OCI-M1 (cell line): Measurements from ENCODE around the gene CBLN1.
"Not testable (repeated sequence)": the region's sequence is repeated elsewhere in the genome, so short reads cannot be mapped to it uniquely, and the experiment has no call there.

Experiments
- DNase-seq: peaks from one replicate; lab custom pipeline; 2025; lab: John Stamatoyannopoulos, UW

CBLN1 gene

DNA sequence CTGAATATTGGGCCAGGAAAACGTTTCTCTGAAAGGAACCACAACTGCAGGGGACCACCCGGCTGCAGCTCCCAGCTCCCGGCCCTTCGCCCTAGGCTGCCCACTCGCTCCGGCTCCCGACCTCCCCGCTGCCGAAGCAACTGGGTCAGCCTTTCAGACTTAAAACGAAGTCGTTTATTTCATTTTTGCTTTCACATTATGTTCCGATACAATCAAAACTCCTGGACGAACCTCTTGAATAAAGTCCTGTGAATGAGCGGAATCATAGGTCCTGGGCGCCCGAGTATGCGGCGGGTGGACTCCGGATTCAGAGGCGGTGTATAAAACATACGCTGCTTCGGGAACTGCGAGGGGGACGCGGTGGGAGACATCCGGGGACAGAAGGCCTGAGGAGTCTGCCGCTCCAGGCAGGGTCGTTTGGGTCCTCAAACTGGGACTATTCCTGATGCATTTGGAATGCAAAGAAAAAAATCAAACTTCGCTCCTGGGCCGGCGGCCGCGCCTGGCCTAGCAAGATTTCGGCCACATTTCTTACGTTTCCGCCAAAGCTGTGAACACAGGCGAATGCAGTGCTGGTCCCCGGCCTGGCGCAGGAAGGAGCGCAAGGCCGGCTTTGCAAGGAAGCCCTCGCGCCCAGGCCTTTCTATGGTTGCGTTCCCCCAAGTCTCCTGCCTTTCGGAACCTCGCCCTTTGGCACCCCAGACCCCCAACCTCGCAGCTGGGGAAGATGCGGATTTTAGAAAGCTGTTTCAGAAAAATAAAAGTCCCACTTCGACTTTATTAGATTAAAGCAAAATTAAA, 3.7 kb downstream of the CBLN1 start:
- DNase-seq: no peak

DNA sequence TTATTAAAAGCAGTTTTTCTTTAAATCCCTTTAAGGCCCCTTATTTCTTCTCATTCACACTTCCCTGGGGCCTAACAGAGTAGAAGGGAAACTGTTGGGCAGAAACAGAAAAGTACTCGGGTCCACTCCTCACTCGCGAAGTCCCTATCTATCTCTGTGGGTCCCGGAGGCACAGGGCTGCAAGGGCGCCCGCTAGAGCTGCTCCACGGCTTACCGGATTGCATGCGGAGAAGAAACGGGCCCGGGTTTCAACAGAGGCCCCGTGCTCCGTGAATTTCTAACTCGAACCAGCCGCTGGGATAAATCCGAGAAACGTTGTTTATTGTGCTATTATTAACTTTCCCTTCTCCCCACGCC, 4.3 kb downstream of the CBLN1 start:
- DNase-seq: no peak

DNA sequence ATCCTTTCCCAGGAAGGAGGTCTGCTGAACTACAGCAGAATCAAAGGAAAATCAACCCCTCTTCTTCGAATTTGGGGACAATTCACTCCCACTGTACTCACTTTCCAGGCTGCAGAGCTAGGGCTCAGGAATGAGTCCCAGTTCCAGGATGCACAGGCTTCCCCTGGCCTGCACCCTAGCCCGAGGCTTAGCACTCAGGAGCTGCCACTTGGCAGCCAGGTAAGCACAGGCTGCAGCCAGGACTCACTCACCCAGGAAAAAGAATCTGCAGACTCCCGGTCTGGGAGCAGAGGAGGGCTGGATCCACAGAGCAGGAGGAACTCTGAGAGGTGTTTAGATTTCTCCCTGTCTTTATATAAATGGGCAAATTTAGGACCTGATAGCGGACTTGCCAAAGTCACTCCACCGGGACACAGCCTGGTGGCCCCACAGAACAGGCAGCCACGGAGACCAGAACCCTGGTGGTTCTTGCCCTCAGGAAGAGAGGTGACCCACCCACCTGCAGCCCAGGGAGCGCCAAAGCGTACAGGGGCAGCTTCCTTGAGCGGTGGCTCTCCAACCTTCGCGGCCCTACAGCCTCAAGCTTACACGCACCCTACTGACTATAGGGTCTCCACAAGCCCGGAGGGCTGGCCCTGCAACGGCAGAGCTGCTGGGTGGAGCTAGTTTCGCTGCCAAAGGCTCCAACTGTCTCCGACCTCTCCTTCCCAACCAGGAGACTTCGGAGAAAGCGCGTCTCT, 4.8 kb downstream of the CBLN1 start:
- DNase-seq: no peak

DNA sequence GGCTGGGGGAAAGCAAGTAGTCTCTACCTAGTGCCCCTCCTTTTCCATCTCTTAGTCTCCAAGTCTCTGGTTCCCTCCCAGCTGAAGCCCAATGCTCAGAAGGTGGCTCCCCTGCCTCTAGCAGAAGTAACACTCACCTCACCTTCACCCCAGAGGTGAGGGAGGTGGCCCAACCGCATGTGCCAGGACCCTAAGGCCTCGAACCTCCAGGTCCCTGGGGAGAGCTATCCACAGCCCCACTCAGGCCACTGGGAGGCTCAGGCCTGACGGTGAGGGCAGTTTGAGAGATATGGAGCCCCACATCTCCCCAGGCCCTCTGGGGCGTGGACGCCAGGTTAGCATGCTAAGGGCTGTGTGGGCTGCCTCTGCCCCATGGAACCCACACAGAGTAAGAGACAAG, 5.8 kb downstream of the CBLN1 start:
- DNase-seq: no peak

DNA sequence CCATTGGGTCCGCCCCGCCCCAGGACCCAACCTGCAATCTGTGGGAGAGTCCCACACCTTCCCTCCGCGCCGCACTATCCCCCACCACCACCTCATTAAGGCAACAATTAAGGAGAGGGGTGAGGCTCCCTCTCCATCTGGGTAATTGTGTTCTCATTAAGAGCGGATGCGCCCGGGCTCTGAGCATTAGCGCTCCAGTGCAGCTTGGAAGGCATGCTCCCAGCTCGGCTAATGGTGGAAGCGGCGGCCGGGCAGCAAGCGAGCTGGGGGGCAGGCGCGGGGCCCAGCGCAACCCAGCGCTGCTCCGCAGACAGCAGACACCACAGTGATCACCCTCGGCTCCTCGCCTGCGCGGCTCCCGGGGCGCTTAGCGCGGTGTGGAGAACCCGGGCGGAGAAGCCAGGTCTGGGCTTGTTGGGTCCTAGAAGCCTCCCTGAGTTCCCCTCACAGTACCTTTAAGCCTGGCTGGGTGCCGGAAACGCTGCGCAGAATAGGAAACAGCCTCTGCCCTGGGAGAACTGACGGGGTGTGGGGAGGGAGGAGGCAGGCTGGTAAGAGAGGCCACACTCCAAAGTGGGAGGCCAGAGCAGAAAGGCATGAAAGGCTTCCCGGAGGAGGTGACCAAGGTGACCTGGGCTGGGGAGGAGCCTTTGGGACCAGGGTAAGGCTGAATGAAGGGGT, 6.4 kb downstream of the CBLN1 start:
- no peak for DNase-seq

DNA sequence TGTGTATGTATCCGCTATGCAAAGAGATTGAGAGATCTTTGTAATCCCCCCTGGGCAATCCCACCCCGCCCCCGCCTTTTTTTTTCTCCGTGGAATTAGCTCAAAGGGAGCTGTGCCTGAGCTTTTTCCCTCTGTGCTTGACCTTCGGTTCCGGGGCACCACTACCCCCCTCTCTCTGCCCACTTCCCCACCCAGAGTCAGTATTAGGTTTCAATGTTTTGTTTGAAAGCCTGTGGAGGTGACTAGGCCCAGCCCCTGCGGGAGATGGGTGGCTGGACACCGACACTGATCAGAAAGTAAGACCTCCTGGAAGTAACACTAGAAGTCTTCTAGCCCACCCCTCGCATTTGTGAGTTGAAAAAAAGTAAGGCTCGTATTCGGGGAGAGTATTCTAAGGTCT, 7.0 kb downstream of the CBLN1 start:
- no peak for DNase-seq

DNA sequence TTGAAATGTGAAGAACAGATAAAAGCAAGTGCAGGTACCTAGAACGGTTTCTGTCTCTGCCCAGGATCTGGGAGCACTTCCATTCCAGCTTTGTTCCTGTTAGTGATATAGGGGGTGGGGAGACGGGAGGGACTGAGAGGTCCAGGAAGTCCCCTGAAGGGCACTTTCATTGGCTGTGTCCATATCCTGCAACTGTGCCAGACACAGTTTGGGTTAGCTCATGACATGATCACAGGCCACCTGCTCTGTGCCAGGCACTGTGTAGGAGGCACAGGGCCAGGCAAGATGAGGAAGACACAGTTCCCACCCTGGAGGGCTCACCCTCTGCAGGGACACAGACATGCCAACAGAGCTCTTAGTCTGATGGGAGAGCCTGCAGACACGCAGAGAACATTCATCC, 7.9 kb downstream of the CBLN1 start:
- DNase-seq: no peak

DNA sequence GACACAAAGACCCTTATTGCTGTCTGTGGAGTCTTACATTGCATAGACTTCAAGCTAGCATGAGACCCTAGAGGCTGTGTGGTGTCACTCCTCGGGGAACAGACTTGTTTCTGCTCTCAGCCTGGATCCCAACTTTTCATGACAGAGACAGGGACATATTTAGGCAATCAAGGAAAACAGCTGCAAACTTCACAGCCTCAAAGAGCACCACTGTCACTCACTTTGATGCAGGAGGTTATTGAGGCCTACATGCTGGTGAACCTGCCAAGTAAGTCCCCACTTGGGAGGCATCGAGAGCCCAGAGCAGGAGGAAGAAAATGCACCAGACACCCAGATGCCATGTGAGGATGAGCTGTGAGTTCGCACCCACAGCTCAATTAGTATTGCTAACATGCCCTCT, 10.3 kb downstream of the CBLN1 start:
- no peak for DNase-seq

DNA sequence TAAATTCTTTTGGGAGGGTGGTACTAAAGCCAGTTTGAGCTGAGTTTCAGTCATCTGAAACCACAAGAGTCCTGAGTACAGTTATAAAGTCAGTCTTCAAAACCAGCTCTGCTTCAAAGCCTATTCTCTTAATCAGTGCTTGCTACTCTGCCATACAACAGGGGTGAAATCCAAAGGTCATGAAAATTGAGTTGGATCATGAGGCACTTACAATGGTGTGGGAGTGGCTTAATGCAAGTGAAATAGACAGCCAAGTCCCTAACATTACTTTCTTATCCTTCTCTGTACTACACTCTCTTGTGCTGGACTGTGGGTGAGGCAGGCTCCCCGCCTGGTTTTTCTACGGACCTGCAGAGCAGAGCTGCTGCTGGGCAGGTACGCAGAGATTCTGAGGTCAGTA, 12.4 kb downstream of the CBLN1 start:
- DNase-seq: no peak

DNA sequence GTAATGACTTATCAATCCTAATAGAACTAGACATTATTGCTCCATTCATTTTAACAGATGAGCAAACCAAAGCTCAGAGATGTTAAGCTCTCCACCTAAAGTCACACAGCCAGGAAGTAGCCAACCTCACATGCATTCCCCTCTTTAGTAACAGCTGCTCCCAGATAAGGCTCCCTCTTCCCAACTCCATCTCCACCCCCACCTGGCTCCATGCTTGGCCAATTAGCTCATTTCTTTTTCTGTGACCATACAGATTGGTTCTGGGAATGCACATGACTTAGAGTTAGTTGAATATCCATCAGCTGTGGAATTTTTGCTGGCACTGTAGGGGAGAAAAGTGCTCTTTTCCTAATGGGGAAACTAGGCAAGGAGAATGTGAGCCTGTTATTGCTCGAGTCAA, 13.0 kb downstream of the CBLN1 start:
- no peak for DNase-seq

DNA sequence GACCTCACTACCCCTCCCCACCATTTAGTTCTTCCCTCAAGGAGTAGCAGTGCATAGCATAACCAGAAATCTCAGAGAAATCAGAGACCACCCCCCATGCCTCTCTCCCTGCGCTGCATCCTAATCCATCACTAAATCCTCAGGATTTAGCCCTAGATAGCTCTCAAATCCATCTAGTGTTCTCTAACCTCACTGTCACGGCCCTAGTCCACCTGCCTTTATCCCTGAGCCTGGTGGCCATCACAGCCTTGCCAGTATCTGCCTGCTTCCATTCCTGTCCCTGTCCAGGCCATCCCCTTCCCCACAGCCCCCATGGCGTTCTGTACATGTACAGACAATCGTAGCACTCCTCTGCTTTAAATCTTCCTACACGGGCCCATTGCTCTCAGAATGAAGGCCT, 19.1 kb downstream of the CBLN1 start:
- no peak for DNase-seq

DNA sequence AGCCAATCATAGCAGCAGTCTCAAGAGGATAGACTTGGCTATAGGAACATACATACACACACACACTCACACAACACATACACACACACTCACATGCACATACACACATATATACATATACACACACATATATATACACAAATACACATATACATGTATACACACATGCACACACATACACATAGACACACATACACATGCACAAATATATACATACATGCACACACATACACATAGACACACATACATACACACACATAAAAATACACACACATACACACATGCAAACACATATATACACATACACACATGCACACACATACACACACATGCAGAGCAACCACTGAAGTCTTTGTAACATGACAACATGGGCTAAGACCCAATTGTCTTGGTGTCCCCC, 19.7 kb downstream of the CBLN1 start:
- DNase-seq: no peak

DNA sequence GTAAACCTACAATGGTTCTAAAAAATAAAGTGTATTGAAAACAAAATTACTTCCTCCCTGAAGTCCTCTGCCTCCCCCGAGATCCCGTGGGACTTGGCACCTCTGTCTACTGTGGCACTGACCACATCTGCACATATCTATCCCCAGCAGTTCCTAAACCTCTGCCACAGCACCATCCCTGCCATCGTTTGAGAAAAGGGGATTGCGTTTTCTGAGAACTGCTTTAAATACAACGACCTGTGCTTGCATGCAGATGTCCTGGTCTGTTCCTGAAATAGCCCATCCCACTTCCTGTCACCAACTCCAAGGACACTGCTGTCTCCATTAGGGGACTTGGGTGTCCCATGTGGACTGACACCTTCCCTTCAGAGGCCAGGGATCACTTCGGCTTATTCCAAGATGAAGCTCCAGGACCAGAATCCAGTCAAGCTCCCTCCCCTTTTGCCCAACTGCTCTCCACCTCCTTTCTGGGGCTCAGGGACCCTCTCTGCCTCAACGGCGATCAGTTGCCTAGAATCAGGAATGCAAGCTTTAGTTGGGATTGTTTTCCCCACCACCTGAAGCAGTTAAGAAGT, 20.6 kb downstream of the CBLN1 start:
- no peak for DNase-seq

DNA sequence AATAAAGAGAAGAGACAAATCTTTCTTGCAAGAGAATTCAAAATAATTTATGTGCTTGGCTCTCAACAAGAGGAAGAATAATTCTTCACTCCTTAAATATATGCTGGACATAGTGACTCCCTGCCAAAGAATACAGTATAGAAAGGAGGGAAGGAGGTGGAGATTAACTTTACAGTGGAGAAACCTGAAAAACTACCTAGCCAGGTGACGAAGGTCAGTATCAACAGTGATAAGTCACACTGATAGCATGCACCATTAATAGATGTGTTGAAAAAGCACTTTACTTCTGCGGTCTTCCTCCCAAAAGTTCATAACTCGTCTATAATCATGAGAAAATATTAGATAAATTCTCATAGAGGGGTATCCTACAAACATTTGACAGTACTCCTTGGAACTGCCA, 21.4 kb downstream of the CBLN1 start:
- no peak for DNase-seq

DNA sequence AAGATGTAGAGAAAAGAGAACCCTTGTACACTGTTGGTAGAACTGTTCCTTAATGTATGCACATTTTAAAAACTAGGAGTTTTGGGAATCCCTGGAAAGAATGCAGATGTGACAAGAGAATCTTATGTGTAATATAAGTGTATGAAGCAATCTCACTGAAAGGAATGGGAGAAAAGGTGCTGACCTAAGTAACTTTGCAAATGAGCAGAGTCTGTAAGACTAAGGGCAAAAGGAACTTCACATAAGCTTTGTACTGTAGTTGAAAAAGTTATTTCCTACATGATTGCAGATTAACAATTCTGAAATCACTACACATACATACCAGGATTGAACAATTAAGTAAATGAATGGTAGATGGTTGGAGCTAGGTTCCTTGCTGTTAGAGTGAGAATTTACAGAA, 22.3 kb downstream of the CBLN1 start:
- DNase-seq: no peak

DNA sequence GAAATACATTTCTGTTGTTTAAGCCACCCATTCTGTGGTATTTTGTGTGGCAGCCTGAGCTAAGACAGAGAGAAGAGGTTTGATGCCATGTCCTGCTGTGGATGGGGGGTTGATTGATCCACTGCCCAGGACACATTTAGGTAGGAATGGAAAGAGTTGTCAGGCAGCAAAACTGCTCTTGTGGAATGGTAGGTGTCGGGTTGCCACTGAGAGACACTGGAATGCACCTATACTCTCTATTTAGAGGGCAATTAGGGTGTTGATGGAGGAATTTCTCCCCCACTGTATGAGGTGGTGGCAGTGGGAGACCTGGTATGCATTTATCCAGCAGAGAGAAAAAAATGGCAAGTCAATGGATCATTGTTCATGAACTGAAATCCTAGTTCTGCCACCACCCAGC, 30.9 kb downstream of the CBLN1 start:
- DNase-seq: no peak

DNA sequence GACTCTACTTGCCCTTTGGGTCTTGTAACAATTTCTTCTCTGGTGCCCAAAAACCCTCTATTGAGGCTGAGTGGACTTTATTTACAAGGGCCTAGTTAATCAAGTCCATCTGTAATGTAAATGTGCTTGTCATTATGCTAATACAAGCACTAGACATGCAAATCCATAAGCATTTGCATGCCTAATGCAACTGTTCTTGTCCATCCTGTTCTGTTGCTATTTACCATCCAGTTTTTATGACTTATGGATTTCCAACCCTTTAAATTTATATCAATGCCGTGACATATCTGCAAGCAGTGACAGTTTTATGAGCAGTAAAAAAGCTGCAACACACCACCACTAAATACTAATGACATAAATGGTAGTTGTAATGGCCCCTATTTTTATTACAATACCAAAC, 33.4 kb downstream of the CBLN1 start:
- DNase-seq: no peak

DNA sequence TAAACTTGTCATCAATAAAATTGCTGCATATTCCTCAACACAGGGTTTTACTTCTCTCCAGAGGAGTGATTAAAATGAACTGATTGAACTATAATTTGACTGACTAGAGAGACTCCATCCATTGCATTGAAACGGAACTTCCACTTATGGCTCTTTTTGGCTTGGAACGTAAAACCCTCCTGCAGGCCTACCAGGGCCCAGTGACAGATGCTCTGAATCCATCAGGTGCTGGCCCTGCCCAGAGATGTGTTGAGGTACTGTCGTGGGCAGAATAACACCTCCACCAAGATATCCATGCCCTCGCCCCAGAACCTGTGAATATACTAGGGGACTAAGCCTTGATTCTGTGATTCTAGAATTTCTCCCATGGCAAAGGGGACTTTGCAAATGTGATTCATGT, 45.4 kb downstream of the CBLN1 start:
- no peak for DNase-seq

DNA sequence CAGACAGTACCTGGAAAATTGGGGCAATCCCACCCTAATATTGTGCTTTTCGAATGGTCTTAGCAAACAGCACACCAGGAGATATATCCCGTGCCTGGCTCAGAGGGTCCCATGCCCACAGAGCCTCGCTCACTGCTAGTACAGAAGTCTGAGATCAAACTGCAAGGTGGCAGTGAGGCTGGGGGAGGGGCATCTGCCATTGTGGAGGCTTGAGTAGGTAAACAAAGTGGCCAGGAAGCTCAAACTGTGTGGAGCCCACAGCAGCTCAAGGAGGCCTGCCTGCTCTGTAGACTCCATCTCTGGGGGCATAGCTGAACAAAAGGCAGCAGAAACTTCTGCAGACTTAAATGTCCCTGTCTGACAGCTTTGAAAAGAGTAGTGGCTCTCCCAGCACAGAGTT, 53.3 kb downstream of the CBLN1 start:
- DNase-seq: not testable (repeated sequence)
